HG03159 (cell line): ENCODE results near the gene CALR.
"Not testable (repeated sequence)": the region's sequence is repeated elsewhere in the genome, so short reads cannot be mapped to it uniquely, and the experiment has no call there.

Experiments
- ATAC-seq: cut with Tn5 transposase; IDR thresholded peaks from one replicate; pipeline ENCODE4 v1.9.1; 2021; ENCODE audit warnings: mild to moderate bottlenecking, moderate library complexity; ENCODE audit not compliant: unreplicated experiment

Gene CALR

DNA sequence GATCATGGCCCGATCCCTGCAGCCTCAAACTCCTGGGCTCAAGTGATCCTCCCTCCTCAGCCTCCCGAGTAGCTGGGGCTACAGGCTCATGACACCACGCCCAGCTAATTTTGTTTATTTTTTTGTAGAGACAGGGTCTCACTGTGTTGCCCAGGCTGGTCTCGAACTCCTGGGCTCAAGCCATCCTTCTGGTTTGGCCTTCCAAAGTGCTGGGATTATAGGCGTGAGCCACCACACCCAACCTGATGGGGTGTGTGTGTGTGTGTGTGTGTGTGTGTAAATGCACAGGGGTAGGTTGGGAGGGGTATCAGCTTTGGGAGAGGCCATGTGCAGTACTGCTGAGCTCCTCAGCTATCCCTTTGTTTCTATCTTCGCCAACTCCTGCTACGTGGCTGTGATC is 37.7 kb downstream of the CALR start:
- not testable (repeated sequence) for ATAC-seq

DNA sequence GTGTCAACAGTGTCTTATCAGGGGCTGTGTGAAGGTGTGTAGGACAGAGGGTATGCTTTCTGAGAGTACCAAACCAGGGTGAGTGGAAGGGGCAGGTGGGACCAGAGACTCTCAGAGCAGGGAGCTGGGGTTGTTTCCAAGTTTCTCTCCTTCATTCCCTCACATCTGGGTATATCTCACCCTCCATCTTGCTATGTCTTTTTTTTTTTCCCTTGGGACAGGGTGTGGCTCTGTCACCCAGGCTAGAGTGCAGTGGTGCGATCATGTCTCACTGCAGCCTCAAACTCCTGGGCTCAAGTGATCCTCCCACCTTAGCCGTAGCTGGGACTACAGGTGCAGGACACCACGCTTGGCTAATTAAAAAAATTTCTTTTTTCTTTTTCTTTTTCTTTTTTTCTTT is 41.6 kb downstream of the CALR start:
- no peak for ATAC-seq

DNA sequence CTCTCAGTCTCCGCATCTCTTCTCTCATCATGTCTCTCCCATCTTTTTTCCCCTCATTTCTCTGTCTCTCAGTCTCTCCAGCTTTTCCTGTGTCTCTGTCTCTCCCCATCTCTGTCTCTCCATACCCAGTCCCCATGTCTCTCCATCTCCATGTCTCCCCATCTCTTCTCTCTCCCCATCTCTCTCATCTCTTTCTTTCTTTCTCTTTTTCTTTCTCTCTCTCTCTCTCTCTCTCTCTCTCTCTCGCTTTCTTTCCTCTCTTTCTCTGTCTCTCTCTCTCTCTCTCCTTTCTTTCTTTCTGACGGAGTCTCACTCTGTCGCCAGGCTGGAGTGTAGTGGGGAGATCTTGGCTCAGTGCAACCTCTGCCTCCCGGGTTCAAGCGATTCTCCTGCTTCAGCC is 44.2 kb downstream of the CALR start:
- no peak for ATAC-seq

GRCh38 chr19:12983091-12983490 is 44.7 kb downstream of the CALR start:
- no peak for ATAC-seq

- no peak for ATAC-seq
These were observed 45.2 kb downstream of the CALR start for GRCh38 chr19:12983542-12984142.

DNA sequence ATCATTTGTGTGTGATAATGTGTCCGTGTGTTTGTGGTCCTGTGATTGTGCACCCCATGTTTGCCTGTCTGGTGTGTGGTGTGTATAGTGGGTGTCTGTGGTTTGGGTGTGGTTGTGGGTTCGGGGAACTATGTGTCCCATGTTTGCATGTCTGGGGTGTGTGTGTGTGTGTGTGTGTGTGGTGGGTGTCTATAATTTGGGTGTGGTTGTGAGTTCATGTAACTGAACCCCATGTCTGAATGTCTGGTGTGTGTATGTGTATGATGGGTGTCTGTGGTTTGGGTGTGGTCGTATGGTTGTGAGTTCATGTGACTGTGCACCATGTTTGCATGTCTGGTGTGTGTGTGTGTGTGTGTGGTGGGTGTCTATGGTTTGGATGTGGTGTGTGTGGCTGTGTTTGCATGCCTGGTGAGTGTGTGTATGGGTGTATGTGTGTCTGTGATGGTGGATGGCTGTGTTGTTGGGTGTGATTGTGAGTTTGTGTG is 45.8 kb downstream of the CALR start:
- ATAC-seq = no peak

GRCh38 chr19:12984683-12985048 is 46.3 kb downstream of the CALR start:
- ATAC-seq = no peak

DNA sequence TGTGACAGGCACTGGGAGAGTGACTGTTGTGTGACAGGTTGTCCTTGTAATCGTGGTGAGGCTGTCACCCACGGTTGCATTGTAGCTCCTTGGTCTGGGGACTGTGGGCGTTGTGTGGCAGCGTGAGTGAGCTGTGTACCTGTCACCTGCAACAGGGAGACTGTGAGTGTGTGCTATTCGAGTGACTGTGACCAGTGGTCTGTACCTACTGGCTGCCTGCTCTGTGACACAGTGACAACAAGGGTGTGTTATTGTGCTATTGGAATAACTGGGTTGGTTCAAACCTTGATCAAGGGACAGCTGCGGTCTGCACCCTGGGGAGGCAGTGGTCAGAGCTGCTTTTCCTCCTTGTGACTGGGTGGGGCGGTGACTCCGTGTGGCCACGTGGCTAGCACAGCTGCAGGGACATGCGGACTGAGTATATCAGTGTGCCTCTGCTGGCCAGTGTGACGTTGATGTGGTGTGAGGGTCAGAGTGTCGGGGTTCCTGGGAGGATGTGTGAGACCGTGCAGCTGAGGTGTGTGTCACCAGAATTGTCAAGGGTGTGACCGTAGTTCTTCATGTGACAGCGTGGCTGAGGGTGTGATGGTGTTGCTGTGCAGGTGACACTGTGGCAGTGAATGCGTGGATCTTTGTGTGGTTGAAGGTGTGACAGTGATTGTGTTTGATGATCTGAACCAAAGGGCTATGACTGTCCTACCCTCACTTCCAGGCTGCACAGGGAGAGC is 46.8 kb downstream of the CALR start:
- ATAC-seq = no peak

DNA sequence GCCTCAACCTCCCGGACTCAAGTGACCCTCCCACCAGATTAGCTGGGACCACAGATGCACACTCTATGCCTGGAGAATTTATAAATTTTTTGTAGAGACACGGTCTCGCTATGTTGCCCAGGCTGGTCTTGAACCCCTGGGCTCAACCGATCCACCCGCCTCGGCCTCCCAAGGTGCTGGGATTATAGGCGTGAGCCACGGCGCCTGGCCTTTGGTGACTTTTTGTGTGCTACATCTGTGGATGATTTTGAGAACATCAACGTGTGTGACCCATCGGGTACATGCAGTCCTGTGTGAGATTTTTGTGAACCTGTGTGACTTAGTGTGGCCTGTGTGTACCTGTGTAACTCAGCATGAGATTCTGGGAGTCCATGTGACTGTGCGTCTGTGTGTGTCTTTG is 48.3 kb downstream of the CALR start:
- ATAC-seq = no peak

GRCh38 chr19:12987190-12987589 is 48.8 kb downstream of the CALR start:
- ATAC-seq = no peak

GRCh38 chr19:12987781-12988180 is 49.4 kb downstream of the CALR start:
- no peak for ATAC-seq

DNA sequence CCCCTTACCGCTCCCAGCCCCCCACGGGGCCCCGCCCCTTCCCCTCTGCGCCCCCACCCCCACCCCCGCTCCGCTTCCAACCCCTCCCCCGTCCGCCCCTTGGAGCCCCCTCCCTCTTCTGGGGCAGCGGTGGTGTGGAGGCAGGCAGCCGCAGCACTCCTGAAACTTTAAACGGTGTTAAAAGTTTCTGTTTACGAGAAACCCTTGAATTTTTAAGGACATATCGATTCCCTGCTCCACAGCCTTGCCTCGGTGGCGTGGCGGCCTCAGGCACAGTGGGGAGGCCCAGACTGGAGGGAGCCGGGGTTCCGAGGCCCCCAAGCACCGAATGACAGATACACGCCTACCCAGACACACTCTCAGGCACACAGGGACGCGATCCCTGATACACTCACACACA is 52.0 kb downstream of the CALR start:
- no peak for ATAC-seq

GRCh38 chr19:12990853-12991252 is 52.4 kb downstream of the CALR start:
- no peak for ATAC-seq

DNA sequence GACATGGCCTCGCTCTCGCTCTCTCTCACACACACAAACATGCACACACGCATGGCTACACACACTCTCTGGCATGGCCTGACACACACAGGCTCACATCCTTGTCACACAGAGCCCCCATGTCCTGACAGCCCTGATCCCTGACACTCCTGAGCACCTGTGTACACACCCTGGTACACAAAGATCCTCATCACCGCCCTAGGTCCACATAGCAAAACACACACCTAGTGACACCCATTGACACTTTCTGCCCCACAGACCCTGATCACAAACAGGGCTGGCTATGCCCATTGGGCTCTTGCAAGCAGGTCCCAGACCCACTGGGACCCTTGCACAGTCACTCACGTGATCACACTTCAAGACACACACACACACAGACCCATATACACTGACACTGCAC is 52.9 kb downstream of the CALR start:
- no peak for ATAC-seq

DNA sequence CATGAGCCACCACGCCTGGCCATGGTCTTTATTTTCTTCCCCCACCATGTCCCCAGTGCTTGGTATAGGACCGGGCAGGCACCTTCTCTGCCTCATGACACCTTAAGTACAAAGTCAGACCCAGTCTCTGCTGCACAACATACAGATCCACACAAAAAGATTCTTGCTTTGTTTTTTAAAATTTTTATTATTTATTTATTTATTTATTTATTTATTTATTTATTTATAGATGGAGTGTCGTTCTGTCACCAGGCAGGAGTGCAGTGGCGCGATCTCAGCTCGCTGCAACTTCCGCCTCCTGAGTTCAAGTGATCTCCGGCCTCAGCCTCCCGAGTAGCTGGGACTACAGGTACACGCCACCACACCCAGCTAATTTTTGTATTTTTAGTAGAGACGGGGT is 54.3 kb downstream of the CALR start:
- ATAC-seq = no peak

- no peak for ATAC-seq
These were observed 55.2 kb downstream of the CALR start for GRCh38 chr19:12993562-12993961.
